Mammary epithelial cell (primary cell): ENCODE data around the gene KIF3A.

ENCODE experiments used
- EZH2 ChIP-seq: IDR thresholded peaks from 2 replicates; pipeline ENCODE4 v1.6.1; 2012; ENCODE audit warnings: low read length, inconsistent platforms, borderline replicate concordance
- TF ChIP-seq, protein P1 (sequence below), 2 donors: IDR thresholded peaks in 1 of 2; conservative IDR thresholded peaks in 1 of 2; 2 replicates each; pipeline ENCODE4 v1.5.1; 2011 to 2012; ENCODE audit warnings: inconsistent platforms in 2 of 2, low read length in 2 of 2, mild to moderate bottlenecking in 2 of 2, control low read depth in 1 of 2, low read depth in 1 of 2; ENCODE audit not compliant: insufficient read depth in 1 of 2; ENCODE audit errors: extremely low read depth in 1 of 2

DNA sequence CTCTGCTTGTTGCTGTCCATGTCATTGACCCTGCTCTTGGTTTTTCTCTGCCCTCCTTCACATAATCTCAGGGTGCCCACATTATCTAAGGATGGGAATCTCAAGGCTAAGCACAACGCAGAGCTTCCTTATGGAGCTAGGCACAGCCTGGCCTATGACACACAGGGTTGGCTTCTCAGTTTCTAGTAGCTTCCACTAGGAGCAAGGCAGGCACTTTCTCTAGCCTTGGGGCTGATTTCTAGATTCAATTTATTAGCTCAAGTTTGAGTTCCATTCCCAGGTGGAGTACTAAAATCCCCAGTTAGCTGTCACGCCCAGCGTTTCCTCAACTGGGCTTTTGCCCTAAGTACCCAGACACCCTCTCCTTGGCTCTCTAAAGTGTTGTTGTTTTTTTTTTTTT, 51.2 kb downstream of the KIF3A start:
- TF ChIP-seq, protein P1, sequence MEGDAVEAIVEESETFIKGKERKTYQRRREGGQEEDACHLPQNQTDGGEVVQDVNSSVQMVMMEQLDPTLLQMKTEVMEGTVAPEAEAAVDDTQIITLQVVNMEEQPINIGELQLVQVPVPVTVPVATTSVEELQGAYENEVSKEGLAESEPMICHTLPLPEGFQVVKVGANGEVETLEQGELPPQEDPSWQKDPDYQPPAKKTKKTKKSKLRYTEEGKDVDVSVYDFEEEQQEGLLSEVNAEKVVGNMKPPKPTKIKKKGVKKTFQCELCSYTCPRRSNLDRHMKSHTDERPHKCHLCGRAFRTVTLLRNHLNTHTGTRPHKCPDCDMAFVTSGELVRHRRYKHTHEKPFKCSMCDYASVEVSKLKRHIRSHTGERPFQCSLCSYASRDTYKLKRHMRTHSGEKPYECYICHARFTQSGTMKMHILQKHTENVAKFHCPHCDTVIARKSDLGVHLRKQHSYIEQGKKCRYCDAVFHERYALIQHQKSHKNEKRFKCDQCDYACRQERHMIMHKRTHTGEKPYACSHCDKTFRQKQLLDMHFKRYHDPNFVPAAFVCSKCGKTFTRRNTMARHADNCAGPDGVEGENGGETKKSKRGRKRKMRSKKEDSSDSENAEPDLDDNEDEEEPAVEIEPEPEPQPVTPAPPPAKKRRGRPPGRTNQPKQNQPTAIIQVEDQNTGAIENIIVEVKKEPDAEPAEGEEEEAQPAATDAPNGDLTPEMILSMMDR (conservative IDR thresholded peaks at IDR 0.05 in 1 of 2, IDR thresholded peaks at IDR 0.05 in 1 of 2; ENCODE audit: extremely low read depth in 1 of 2, insufficient read depth in 1 of 2, low read depth in 1 of 2, low read length in 2 of 2), result no peak
- TF ChIP-seq EZH2, result no peak
